HG03469 (cell line): Measurements from ENCODE around the gene CTCFL.

Experiments
- ATAC-seq: cut with Tn5 transposase; IDR thresholded peaks from one replicate; pipeline ENCODE4 v1.9.1; 2021; ENCODE audit warnings: mild to moderate bottlenecking, moderate library complexity, moderate number of reproducible peaks; ENCODE audit not compliant: unreplicated experiment

The CTCFL gene

GRCh38 chr20:57560554-57561355 is 35.8 kb upstream of the CTCFL start, which contains the start of gene PCK1:
Gene PCK1, plus strand, starts transcription at chr20:57561110. Its CDS starts 302 bp downstream, at chr20:57561412.
- no peak for ATAC-seq

DNA sequence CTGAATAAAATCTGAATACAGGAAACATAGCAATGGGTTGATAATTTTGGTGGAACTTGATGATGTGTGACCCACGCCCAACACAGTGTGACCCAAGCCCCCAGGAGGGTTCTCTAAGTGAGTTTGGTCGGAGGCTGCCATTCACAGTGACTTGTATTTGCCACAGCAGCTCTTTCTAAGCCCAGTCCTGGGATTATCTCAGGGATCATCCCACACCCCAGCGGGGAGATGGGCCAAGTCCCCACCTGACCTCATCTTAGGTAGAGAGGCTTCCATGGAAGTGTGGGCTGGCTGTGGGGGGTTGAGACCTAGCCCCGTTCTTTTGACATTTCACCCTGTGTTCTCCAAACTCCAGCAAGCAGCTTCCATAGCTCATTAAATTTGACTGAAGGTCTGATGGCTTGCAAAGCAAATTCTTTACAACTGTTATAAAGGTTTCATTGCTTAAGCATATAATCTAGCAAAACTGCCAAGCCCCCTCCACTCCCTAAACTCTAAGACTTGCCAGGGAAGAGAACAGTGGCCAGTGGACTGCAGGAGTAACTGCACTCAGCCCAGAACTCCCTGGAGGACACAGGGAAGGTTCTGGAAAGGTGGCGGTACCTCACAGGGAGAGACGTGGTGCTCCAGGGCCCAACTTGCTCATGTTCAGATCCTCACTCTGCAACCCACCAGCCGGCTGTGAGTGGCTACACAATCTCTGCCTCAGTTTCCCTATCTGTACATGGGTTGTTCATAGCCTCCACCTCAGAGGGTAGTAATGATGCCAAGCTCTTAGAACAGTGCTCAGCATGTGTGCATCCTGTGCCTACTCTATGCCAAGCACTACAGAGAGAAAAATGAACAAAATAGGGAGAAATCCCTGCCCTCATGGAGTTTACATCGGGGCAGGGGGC is 35.0 kb upstream of the CTCFL start:
- ATAC-seq, result no peak

GRCh38 chr20:57559289-57559634 is 34.3 kb upstream of the CTCFL start:
- no peak for ATAC-seq

GRCh38 chr20:57558614-57559288 is 33.8 kb upstream of the CTCFL start:
- no peak for ATAC-seq

DNA sequence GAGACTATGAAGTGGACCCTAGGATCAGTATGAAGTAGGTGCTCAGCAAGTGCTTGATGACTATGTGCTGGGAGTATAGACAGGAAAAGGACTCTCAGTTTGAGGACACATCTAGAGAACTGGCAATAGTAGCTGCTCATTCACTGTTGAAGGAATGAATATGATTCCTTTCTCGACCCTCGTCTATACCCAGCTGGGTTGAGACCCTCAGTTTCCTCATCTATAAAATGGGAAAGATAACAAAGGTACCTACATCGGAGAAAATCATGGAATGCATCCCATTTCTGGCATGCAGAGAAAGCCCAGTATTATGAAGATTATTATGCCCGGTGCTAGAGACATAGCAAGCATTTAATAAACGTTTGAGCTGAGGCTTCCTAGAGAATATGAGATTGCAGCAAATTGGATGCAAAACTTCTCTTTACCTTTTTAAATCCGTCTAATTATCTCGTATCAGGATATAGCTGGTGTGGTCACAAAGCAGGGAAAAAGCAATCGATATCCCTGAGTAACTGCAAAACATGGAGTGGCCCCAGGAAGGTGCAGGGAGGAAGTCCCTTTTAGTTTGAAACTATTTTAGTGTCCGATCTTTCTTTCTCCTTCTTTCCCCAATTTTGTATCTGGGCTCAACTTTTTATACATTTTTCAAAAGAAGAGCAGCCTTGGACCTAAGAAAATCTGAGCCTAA is 33.1 kb upstream of the CTCFL start:
- no peak for ATAC-seq

DNA sequence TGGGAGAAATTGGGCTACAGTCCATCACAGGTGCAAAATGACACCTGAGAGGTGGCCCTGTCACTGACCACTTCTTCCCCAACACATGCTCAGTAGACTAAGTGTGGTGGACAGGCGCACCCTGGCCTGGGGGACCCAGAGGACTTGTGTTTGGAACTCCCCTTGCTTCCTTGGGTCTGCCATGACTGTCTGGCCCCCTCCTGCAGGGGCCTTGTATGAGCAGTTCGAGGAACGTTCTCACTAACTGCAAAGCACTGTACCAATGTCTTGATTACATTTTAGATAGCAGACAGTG is 32.0 kb upstream of the CTCFL start:
- no peak for ATAC-seq

GRCh38 chr20:57555457-57556184 is 30.7 kb upstream of the CTCFL start:
- no peak for ATAC-seq

DNA sequence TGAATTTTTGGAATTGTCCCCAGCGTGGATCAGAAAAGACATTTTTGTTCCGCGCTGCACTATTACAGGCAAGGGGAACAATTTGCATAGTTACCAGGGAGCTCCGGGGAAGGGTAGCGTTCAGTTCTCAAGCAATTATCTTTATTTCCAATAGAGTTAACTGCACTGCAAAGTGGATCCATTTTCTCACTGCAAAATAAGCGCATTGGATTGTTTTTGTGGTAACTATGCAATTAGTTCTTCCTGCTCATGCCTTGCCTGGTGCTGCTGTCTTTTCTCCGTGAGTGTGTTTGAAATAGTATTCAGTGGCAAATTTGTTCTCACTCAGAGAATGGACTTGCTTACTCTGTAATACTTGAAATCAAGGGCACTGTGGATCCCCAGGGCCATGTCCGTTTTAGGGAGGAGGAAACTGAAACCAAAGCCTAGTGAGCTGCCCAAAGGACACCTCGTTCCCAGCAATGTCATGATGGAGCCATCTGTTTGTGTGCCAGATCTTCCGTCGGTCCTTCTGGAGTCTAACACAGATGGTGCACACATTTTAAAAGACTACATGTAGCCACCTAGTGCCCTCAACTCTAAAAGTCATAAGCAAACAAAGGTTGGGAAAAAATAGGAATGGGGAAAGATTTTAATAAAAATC is 28.6 kb upstream of the CTCFL start:
- no peak for ATAC-seq

GRCh38 chr20:57552471-57552870 is 27.5 kb upstream of the CTCFL start:
- no peak for ATAC-seq

GRCh38 chr20:57548177-57549058 is 23.5 kb upstream of the CTCFL start:
- no peak for ATAC-seq

DNA sequence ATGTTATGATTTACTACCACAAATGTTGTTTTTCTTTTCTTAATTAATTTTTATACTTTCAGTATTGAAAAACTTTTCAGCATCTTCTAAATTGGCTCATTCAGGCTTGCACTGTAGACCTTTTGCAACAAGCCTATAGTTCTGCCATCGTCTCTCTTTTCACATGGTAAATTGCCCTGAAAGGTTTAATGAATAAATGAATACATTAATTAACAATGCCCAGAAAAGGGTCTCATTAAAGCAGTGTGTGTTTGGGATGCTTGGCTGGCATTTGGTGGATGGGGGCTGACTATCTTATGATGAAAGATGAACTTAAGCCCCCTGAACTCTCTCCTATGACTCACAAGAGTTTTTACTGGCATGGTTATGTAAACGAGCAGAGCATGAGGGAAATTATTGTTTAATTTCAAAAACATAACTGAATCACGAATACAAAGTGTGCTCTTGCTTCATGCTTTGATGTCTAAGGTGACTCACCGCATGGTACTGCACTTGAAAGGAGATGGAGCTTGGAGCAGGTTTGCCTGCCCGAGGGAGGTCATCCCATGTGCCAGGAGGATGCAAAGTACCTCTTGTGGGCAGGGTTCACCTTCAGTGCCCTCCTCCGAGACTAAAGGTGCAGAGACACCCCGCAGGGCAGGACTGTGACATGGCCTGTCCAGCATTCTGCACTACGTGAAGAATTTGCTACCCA is 22.2 kb upstream of the CTCFL start:
- no peak for ATAC-seq

- no peak for ATAC-seq
These were observed 21.2 kb upstream of the CTCFL start for GRCh38 chr20:57545927-57546662.

DNA sequence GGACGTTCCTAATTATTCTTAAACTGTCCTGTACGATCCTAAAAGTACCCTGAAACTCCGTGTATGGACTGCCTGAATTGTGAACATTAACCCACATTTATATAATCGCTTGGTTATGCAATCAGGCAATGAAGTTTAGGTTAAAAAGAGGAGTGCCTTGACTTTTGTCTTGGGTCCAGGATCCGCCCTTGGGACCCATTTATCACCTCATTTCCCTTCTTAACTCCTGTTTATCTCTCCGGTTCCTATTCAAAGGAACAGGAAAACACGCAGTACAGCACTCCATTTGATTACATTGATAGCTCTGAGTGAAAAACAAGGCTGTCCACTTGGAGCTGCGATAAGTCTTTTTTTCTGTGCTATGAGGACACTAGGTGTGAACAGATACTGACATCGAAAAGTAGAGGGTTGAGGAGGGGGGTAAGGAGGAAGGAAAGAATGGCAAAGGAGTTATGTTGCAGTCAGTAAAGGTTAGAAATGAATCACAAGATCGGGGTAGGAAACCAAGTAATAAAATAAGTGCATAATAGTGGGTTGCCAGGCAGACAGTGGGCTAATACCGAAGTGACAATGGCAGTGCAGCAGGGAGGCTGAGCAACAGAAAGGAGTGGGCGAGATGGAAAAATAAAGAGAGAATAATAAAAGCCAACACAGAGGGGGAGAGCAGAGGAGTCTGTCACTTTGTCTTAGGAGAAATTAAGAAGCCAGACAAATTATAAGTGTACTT is 20.1 kb upstream of the CTCFL start:
- no peak for ATAC-seq

DNA sequence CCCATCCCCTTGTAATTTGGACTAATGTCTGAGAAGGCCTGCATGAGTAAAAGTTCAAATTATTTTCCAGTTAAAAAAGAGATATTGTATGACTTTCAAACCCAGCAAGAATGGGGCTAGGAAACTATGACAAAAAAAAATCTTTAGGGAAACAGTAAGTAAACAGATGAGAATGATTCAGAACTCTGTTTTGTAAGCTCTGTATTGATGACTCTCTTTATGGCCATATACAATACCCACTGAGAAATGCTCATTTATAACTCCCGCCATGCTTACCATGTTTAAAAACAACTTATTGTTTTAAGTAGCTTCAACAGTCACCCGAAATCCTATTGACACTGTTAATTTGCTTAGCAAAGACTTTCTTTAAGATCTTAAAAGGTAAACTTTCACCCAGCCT is 18.8 kb upstream of the CTCFL start:
- ATAC-seq, result no peak

DNA sequence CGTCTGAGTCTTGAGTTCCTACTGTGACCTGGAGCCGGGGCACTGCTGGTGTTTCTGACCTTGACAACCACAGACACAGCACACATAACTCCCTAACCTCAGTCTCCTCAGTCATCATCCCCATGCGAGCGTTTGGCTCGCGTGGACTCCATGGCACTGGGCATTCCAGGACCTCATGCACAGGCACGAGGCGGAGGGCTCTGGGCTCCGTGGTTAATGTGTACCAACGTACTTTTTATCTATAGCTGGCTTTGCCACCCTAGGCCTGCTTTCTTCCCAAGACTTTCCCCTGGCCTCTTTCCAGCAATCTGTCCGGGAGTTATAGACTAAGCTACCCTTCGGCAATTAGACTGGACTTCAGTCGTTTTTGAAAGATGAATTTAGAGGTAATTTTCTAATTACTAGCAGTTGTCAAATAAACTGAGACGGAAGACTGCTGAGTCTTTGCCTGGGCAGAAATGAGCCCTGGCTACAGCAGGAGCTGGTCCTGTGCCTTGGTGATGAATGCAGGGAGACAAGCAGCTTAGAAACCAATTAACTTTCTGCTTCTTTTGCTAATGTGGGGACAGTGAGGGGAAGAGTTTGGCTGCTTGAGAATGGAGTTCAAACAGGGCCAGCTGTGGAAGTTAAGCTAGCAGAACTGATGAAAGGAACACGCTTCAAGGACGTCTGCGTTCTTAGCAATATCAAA is 16.1 kb upstream of the CTCFL start:
- no peak for ATAC-seq

- no peak for ATAC-seq
These were observed 14.9 kb upstream of the CTCFL start for GRCh38 chr20:57539889-57540288.
